Cardiac muscle cell (in vitro differentiated cells and primary cell): ENCODE measurements around the gene EDEM3. TPM values are rescaled to one million over a fixed set of nuclear protein-coding genes. Genes with fewer than 3 reads are reported as not detected.

ENCODE experiments used
- polyA plus RNA-seq: library from polyadenylated mRNA; unstranded; fragments of >200 nt; fragmentation: Nextera tagmentation; extraction: Ambion mirVana; gene quantifications from 2 replicates; pipeline ENCODE4 v1.2.1, GENCODE V29; 2016
- total RNA-seq: library from RNA; depleted of rRNA; stranded (reverse); fragments of >200 nt; gene quantifications from 2 replicates; pipeline ENCODE4 v1.2.3, GENCODE V29; 2016

EDEM3 gene
- total and polyA plus RNA-seq, 2 experiments from 2014 or later: 14.6 to 26.1 TPM

Other genes with a start within 250 kb of the EDEM3 start
- 0.66 and 1.2 TPM in 2 replicates for gene NIBAN1, start 219.7 kb upstream of the EDEM3 start, total RNA-seq
- 0.05 and 1.2 TPM in 2 replicates for gene NIBAN1, start 219.7 kb upstream of the EDEM3 start, polyA plus RNA-seq